K562 (cell line): Measurements from ENCODE around the gene HSD17B12. TPM values are rescaled to one million over a fixed set of nuclear protein-coding genes. Genes with fewer than 3 reads are reported as not detected.

Experiments
- BMI1 ChIP-seq: fragments of 150-350 bp; IDR thresholded peaks from 2 replicates; pipeline ENCODE4 v1.6.1; 2014; ENCODE audit warnings: low read length
- CCAR2 ChIP-seq: fragments of 200-400 bp; formaldehyde crosslinking; IDR thresholded peaks from 2 replicates; pipeline ENCODE4 v1.6.1; 2017; ENCODE audit warnings: mild to moderate bottlenecking, low read depth, low read length
- HIVEP1 ChIP-seq: fragments of 250-450 bp; sonication (Bioruptor Pico); IDR thresholded peaks from 2 replicates; pipeline ENCODE4 v1.4.0; 2020; ENCODE audit warnings: mild to moderate bottlenecking
- HLTF ChIP-seq: fragments of 450-650 bp; IDR thresholded peaks from 2 replicates; pipeline ENCODE4 v1.6.1; 2016
- JUNB ChIP-seq: fragments of 450-650 bp; formaldehyde crosslinking; conservative IDR thresholded peaks from 2 replicates; pipeline ENCODE4 v1.4.0; 2020; ENCODE audit warnings: mild to moderate bottlenecking
- PHB ChIP-seq: fragments of 250-450 bp; sonication (Bioruptor Pico); IDR thresholded peaks from 2 replicates; pipeline ENCODE4 v1.5.0; 2021
- PML ChIP-seq: IDR thresholded peaks from 2 replicates; pipeline ENCODE4 v1.6.1; 2012; ENCODE audit warnings: low read length, inconsistent platforms
- SRSF9 ChIP-seq: fragments of 200-400 bp; formaldehyde crosslinking; IDR thresholded peaks from 2 replicates; pipeline ENCODE4 v1.6.1; 2017; ENCODE audit warnings: low read depth, low read length, borderline replicate concordance
- STAG1 ChIP-seq: sonication (generic); formaldehyde crosslinking; IDR thresholded peaks from 2 replicates; pipeline ENCODE4 v1.5.0; 2020; ENCODE audit warnings: missing genetic modification reagents, borderline replicate concordance
- TAF9B ChIP-seq: fragments of 450-650 bp; IDR thresholded peaks from 2 replicates; pipeline ENCODE4 v1.6.1; 2018; ENCODE audit warnings: mild to moderate bottlenecking; ENCODE audit not compliant: partially characterized antibody
- WHSC1 ChIP-seq: IDR thresholded peaks from one replicate; pipeline ENCODE4 v1.6.1; 2012; ENCODE audit warnings: low read length, control low read depth, inconsistent platforms
- ZNF134 ChIP-seq: fragments of 250-450 bp; sonication (Bioruptor Pico); conservative IDR thresholded peaks from 2 replicates; pipeline ENCODE4 v1.4.0; 2020
- ZNF140 ChIP-seq: fragments of 250-450 bp; sonication (Bioruptor Pico); IDR thresholded peaks from 2 replicates; pipeline ENCODE4 v1.8.0; 2021; ENCODE audit warnings: moderate library complexity, mild to moderate bottlenecking, inconsistent platforms
- ZNF785 ChIP-seq: fragments of 250-450 bp; sonication (Bioruptor Pico); IDR thresholded peaks from 2 replicates; pipeline ENCODE4 v1.4.0; 2020; ENCODE audit warnings: mild to moderate bottlenecking
- polyA plus RNA-seq, 8 experiments: library from polyadenylated mRNA; depleted of rRNA in 4 of 8; stranded (reverse) in 5 of 8; unstranded in 3 of 8; fragments of >200 nt; fragmentation: Nextera tagmentation in 2 of 8; fragmentation: Illumina TruSeq in 1 of 8; extraction: Ambion mirVana in 2 of 8; extraction: Trizol in 1 of 8; gene quantifications; 2 replicates each; pipeline versions ENCODE4 v1.2.1 to v1.2.3, GENCODE V29; 2011 to 2014; ENCODE audit warnings: inconsistent platforms in 1 of 8, missing spikeins in 1 of 8
- total RNA-seq, 7 experiments: library from RNA; depleted of rRNA in 6 of 7; stranded (reverse); fragments of >200 nt in 6 of 7; fragmentation: Illumina TruSeq in 2 of 7; extraction: Trizol in 2 of 7; gene quantifications; 2 replicates each; pipeline versions ENCODE4 v1.2.1 to v1.2.3, GENCODE V29; 2011 to 2021; ENCODE audit warnings: low replicate concordance in 1 of 7
- TF ChIP-seq, protein P1 (sequence below): fragments of 450-650 bp; IDR thresholded peaks from 2 replicates; pipeline ENCODE4 v1.6.1; 2018; ENCODE audit not compliant: partially characterized antibody
- TF ChIP-seq, protein P2 (sequence below), 3 experiments: IDR thresholded peaks in 2 of 3; conservative IDR thresholded peaks in 1 of 3; 2 replicates each; pipeline ENCODE4 v1.5.1; 2011 to 2012; ENCODE audit warnings: low read length in 3 of 3, mild to moderate bottlenecking in 3 of 3, control low read depth in 2 of 3, improper control_type of control experiment in 1 of 3, inconsistent platforms in 1 of 3, low read depth in 1 of 3, mixed read lengths in 1 of 3, moderate library complexity in 1 of 3; ENCODE audit not compliant: insufficient read depth in 2 of 3
- TF ChIP-seq, protein P3 (sequence below): IDR thresholded peaks from 3 replicates; pipeline ENCODE4 v1.6.1; 2011; ENCODE audit warnings: borderline replicate concordance, mild to moderate bottlenecking, moderate library complexity; ENCODE audit not compliant: insufficient read length; ENCODE audit errors: extremely low read depth
- TF ChIP-seq, protein P4 (sequence below): fragments of 450-650 bp; IDR thresholded peaks from 2 replicates; pipeline ENCODE4 v1.7.1; 2018; ENCODE audit warnings: mild to moderate bottlenecking, low read depth; ENCODE audit not compliant: partially characterized antibody

HSD17B12 gene
- total and polyA plus RNA-seq, 9 of the 15 experiments (the other 6 are each of a cell fraction or from before 2014, with no cell fraction given), result 9.1 to 34.5 (median 23.3) TPM

DNA sequence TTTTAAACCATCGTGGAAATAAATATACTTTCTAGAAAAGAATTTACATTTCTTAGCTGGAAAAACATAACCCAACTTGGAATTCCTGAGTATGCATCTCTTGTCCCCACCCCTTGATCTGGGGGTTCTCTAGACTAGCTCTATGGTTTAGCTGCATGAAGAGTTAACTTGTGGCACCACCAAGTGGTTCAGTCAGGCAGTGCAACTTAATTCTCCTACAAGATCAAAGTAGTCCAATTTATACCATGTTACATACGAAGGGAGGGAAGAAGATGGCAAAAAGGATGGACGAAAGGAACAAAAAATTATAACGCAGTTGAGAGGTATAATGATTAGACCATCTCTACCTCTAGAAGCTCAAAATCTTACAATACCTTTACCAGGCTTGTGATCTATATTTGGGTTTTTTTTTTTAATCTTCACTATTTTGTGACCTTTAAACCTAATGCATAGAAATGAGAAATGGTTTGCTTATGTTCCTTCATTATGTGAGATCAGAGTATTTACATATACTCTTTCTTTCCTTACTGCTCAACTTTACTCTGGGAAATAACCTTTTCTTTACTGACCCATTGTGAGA is 171.6 kb downstream of the HSD17B12 start (continued):
- TF ChIP-seq, protein P1, sequence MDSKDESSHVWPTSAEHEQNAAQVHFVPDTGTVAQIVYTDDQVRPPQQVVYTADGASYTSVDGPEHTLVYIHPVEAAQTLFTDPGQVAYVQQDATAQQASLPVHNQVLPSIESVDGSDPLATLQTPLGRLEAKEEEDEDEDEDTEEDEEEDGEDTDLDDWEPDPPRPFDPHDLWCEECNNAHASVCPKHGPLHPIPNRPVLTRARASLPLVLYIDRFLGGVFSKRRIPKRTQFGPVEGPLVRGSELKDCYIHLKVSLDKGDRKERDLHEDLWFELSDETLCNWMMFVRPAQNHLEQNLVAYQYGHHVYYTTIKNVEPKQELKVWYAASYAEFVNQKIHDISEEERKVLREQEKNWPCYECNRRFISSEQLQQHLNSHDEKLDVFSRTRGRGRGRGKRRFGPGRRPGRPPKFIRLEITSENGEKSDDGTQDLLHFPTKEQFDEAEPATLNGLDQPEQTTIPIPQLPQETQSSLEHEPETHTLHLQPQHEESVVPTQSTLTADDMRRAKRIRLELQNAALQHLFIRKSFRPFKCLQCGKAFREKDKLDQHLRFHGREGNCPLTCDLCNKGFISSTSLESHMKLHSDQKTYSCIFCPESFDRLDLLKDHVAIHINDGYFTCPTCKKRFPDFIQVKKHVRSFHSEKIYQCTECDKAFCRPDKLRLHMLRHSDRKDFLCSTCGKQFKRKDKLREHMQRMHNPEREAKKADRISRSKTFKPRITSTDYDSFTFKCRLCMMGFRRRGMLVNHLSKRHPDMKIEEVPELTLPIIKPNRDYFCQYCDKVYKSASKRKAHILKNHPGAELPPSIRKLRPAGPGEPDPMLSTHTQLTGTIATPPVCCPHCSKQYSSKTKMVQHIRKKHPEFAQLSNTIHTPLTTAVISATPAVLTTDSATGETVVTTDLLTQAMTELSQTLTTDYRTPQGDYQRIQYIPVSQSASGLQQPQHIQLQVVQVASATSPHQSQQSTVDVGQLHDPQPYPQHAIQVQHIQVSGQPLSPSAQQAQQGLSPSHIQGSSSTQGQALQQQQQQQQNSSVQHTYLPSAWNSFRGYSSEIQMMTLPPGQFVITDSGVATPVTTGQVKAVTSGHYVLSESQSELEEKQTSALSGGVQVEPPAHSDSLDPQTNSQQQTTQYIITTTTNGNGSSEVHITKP, result no peak
- TF ChIP-seq PHB, result no peak
- TF ChIP-seq, protein P2, sequence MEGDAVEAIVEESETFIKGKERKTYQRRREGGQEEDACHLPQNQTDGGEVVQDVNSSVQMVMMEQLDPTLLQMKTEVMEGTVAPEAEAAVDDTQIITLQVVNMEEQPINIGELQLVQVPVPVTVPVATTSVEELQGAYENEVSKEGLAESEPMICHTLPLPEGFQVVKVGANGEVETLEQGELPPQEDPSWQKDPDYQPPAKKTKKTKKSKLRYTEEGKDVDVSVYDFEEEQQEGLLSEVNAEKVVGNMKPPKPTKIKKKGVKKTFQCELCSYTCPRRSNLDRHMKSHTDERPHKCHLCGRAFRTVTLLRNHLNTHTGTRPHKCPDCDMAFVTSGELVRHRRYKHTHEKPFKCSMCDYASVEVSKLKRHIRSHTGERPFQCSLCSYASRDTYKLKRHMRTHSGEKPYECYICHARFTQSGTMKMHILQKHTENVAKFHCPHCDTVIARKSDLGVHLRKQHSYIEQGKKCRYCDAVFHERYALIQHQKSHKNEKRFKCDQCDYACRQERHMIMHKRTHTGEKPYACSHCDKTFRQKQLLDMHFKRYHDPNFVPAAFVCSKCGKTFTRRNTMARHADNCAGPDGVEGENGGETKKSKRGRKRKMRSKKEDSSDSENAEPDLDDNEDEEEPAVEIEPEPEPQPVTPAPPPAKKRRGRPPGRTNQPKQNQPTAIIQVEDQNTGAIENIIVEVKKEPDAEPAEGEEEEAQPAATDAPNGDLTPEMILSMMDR (IDR thresholded peaks at IDR 0.05 in 2 of 3, conservative IDR thresholded peaks at IDR 0.05 in 1 of 3; ENCODE audit: insufficient read depth in 2 of 3, low read depth in 1 of 3, low read length in 3 of 3), result peak; percentile 72 to 84 (median 75)
- no peak for TF ChIP-seq HLTF
- no peak for TF ChIP-seq JUNB (CRISPR knock-in tag)
- TF ChIP-seq SRSF9, result no peak
- peak; percentile 47; the same call in 1 of the 2 replicates for TF ChIP-seq STAG1 (CRISPR knock-in tag)
- TF ChIP-seq ZNF134 (CRISPR knock-in tag), result no peak
- TF ChIP-seq HIVEP1 (CRISPR knock-in tag), result no peak
- no peak for TF ChIP-seq PML
- TF ChIP-seq, protein P3, sequence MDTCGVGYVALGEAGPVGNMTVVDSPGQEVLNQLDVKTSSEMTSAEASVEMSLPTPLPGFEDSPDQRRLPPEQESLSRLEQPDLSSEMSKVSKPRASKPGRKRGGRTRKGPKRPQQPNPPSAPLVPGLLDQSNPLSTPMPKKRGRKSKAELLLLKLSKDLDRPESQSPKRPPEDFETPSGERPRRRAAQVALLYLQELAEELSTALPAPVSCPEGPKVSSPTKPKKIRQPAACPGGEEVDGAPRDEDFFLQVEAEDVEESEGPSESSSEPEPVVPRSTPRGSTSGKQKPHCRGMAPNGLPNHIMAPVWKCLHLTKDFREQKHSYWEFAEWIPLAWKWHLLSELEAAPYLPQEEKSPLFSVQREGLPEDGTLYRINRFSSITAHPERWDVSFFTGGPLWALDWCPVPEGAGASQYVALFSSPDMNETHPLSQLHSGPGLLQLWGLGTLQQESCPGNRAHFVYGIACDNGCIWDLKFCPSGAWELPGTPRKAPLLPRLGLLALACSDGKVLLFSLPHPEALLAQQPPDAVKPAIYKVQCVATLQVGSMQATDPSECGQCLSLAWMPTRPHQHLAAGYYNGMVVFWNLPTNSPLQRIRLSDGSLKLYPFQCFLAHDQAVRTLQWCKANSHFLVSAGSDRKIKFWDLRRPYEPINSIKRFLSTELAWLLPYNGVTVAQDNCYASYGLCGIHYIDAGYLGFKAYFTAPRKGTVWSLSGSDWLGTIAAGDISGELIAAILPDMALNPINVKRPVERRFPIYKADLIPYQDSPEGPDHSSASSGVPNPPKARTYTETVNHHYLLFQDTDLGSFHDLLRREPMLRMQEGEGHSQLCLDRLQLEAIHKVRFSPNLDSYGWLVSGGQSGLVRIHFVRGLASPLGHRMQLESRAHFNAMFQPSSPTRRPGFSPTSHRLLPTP, result no peak
- TF ChIP-seq, protein P4, sequence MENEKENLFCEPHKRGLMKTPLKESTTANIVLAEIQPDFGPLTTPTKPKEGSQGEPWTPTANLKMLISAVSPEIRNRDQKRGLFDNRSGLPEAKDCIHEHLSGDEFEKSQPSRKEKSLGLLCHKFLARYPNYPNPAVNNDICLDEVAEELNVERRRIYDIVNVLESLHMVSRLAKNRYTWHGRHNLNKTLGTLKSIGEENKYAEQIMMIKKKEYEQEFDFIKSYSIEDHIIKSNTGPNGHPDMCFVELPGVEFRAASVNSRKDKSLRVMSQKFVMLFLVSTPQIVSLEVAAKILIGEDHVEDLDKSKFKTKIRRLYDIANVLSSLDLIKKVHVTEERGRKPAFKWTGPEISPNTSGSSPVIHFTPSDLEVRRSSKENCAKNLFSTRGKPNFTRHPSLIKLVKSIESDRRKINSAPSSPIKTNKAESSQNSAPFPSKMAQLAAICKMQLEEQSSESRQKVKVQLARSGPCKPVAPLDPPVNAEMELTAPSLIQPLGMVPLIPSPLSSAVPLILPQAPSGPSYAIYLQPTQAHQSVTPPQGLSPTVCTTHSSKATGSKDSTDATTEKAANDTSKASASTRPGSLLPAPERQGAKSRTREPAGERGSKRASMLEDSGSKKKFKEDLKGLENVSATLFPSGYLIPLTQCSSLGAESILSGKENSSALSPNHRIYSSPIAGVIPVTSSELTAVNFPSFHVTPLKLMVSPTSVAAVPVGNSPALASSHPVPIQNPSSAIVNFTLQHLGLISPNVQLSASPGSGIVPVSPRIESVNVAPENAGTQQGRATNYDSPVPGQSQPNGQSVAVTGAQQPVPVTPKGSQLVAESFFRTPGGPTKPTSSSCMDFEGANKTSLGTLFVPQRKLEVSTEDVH, result no peak
- no peak for TF ChIP-seq TAF9B
- no peak for TF ChIP-seq ZNF140 (CRISPR knock-in tag)
- TF ChIP-seq CCAR2, result no peak
- no peak for TF ChIP-seq WHSC1
- TF ChIP-seq BMI1, result no peak
- no peak for TF ChIP-seq ZNF785 (CRISPR knock-in tag)
